HG02588 (cell line): ENCODE measurements around the gene TGFBR3.

Experiments
- ATAC-seq: cut with Tn5 transposase; IDR thresholded peaks from one replicate; pipeline ENCODE4 v1.9.1; 2021; ENCODE audit warnings: mild to moderate bottlenecking, moderate library complexity; ENCODE audit not compliant: unreplicated experiment

Gene TGFBR3

GRCh38 chr1:91885716-91886506 lies at the start of gene TGFBR3:
TGFBR3 (minus strand) TSS chr1:91886151; CDS start chr1:91861531, 24,620 bp downstream.
- peak; percentile 71 for ATAC-seq

- ATAC-seq, result no peak
These were observed 43.3 kb upstream of the TGFBR3 start for GRCh38 chr1:91929250-91929649.

- no peak for ATAC-seq
These were observed 42.1 kb upstream of the TGFBR3 start for GRCh38 chr1:91928026-91928425.

GRCh38 chr1:91925644-91926435 lies 39.9 kb upstream of the TGFBR3 start:
- ATAC-seq, result no peak

GRCh38 chr1:91924146-91924545 lies 38.2 kb upstream of the TGFBR3 start:
- no peak for ATAC-seq

- no peak for ATAC-seq
These were observed 34.0 kb upstream of the TGFBR3 start for GRCh38 chr1:91919962-91920361.

- ATAC-seq, result no peak
These were observed 31.0 kb upstream of the TGFBR3 start for GRCh38 chr1:91916811-91917460.

- no peak for ATAC-seq
These were observed 30.1 kb upstream of the TGFBR3 start for GRCh38 chr1:91916046-91916445.

GRCh38 chr1:91913018-91913417 lies 27.1 kb upstream of the TGFBR3 start:
- no peak for ATAC-seq

- ATAC-seq, result no peak
These were observed 26.3 kb upstream of the TGFBR3 start for GRCh38 chr1:91912266-91912665.

- ATAC-seq, result no peak
These were observed 15.3 kb upstream of the TGFBR3 start for GRCh38 chr1:91901231-91901630.

GRCh38 chr1:91900562-91900961 lies 14.6 kb upstream of the TGFBR3 start:
- no peak for ATAC-seq

GRCh38 chr1:91897016-91897415 lies 11.1 kb upstream of the TGFBR3 start:
- ATAC-seq, result no peak

- no peak for ATAC-seq
These were observed 10.0 kb upstream of the TGFBR3 start for GRCh38 chr1:91895832-91896556.

GRCh38 chr1:91894036-91894761 lies 8.2 kb upstream of the TGFBR3 start:
- no peak for ATAC-seq

GRCh38 chr1:91891969-91892368 lies 6.0 kb upstream of the TGFBR3 start:
- ATAC-seq, result no peak

- no peak for ATAC-seq
These were observed 5.5 kb upstream of the TGFBR3 start for GRCh38 chr1:91891454-91891853.

- ATAC-seq, result no peak
These were observed 3.9 kb upstream of the TGFBR3 start for GRCh38 chr1:91889717-91890459.

- peak; percentile 20 for ATAC-seq
These were observed 687 bp downstream of the TGFBR3 start for GRCh38 chr1:91885213-91885715.
